ENCODE data around the gene SPR.

The SPR gene

GRCh38 chr2:72938455-72938854, 51.2 kb downstream of the SPR start:
- DNase-seq, result no peak
- H3K27me3 ChIP-seq (replicated peaks; ENCODE audit: control insufficient read depth, insufficient read depth, low read length, poor library complexity, severe bottlenecking), result no peaks in the 10 kb centered on the region
- no peaks in the 10 kb centered on the region for H3K4me1 ChIP-seq (ENCODE audit: control insufficient read depth, insufficient read depth, low read length, poor library complexity, severe bottlenecking)
- no peak overlapping the region for H3K27ac ChIP-seq (ENCODE audit: insufficient read depth, low read length, poor library complexity, severe bottlenecking)
- no peaks in the 10 kb centered on the region for H3K9me3 ChIP-seq (ENCODE audit: control insufficient read depth, low read length)
- H3K4me3 ChIP-seq (ENCODE audit: insufficient read depth, low read depth, low read length, poor library complexity, severe bottlenecking), result no peak overlapping the region
- H3K36me3 ChIP-seq (ENCODE audit: control insufficient read depth, insufficient read depth, low read length), result no peaks in the 10 kb centered on the region

- no peaks in the 10 kb centered on the region for H3K4me1 ChIP-seq (ENCODE audit: control insufficient read depth, insufficient read depth, low read length, poor library complexity, severe bottlenecking)
- DNase-seq, result no peak
- no peaks in the 10 kb centered on the region for H3K9me3 ChIP-seq (ENCODE audit: control insufficient read depth, low read length)
- no peak overlapping the region for H3K4me3 ChIP-seq (ENCODE audit: insufficient read depth, low read depth, low read length, poor library complexity, severe bottlenecking)
- H3K27me3 ChIP-seq (replicated peaks; ENCODE audit: control insufficient read depth, insufficient read depth, low read length, poor library complexity, severe bottlenecking), result no peaks in the 10 kb centered on the region
- no peaks in the 10 kb centered on the region for H3K36me3 ChIP-seq (ENCODE audit: control insufficient read depth, insufficient read depth, low read length)
- no peak overlapping the region for H3K27ac ChIP-seq (ENCODE audit: insufficient read depth, low read length, poor library complexity, severe bottlenecking)
Measured at GRCh38 chr2:72940361-72940760, 53.2 kb downstream of the SPR start.

DNA sequence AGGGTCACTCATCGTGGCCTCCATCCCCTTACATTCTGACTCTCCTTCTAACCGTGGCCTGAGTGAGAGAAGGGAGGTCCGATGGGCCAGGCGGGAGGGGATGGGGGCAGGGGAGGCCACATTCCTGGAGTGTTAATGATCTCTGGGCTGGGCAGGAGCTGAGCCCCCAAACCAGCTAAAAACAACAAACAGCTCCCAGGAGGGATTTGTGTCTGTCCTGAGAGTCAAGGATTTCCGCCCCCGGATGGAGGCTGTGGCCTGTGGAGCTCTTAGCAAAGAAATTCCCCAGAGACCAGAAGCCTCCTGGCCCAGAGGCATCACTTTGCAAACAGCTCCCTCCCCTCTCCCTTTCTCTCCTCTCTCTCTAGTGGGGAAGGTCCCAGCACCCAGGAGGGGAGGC, 53.6 kb downstream of the SPR start:
- H3K36me3 ChIP-seq (ENCODE audit: control insufficient read depth, insufficient read depth, low read length), result no peaks in the 10 kb centered on the region
- H3K27me3 ChIP-seq (replicated peaks; ENCODE audit: control insufficient read depth, insufficient read depth, low read length, poor library complexity, severe bottlenecking), result no peaks in the 10 kb centered on the region

More for the DNA sequence above, 53.6 kb downstream of the SPR start:
- Histone ChIP-seq H3K4me3 (ENCODE audit: insufficient read depth, low read depth, low read length, poor library complexity, severe bottlenecking) (no peak overlapping the region), H3K4me1 (ENCODE audit: control insufficient read depth, insufficient read depth, low read length, poor library complexity, severe bottlenecking) (no peaks in the 10 kb centered on the region), H3K9me3 (ENCODE audit: control insufficient read depth, low read length) (no peaks in the 10 kb centered on the region), H3K27ac (ENCODE audit: insufficient read depth, low read length, poor library complexity, severe bottlenecking) (no peak overlapping the region)
- no peak for DNase-seq

Measured in effector memory CD4-positive, alpha-beta T cell (primary cell).